COLO829 (cell line): ENCODE results near the gene KCTD1.

ENCODE experiments used
- DNase-seq: peaks from one replicate; pipeline ENCODE4 v3.0.0; 2012; ENCODE audit warnings: low spot score

The KCTD1 gene

DNA sequence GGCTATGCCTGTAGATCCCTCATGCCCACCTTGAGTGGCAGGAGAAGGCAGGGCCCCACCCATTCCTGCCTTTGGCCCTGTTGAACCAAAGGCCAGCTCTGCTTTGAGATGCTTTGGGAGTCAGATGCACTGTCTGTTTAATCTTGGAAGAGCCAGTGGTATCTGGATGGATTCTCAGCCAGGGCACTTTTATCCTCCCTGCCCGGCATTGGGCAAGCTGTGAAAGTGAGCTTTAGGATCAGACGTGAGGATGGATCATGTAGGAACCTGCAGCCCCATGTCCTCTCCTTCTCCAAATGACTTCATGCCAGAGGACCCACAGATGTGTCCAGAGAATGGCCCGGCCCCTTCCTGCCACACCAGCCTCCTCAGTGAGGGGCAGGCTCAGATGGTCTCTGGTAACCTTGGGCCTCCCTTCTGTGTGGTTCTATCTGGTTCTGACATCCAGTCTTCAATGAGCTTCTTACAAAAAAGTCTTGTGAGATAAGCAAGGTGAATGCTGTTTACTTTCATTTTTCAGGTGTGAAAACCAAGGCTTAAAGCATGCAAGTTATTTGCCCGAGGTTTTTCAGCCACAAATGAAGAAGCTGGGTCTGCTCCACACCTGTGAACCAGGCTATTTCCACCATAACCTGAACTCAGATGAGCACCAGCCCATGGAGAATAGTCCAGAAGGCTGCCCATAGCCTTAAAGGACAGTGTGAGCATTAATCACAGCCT is 123.8 kb downstream of the KCTD1 start:
- DNase-seq: no peak

- no peak for DNase-seq
Observed at GRCh38 chr18:26422472-26423162, 125.7 kb downstream of the KCTD1 start.

DNA sequence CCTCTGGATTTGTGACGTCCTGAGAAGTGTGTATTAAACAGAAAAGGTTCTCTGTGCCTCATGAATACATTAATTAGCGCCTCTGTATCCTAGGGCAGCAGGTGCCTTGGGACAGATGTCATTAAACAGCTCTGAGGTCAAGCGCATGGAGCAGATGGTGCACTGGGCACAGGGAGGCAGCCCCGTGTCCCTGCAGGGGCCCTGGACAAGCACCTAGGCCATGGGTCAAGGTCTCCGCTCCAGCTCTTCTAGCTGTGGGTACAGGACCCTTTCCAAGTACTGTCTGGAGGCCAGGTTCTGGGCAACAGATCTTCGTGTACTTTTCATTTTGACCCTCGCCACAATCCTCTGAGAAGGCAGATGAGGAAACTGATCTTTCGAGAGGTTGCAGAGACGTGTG is 126.4 kb downstream of the KCTD1 start:
- DNase-seq: no peak

DNA sequence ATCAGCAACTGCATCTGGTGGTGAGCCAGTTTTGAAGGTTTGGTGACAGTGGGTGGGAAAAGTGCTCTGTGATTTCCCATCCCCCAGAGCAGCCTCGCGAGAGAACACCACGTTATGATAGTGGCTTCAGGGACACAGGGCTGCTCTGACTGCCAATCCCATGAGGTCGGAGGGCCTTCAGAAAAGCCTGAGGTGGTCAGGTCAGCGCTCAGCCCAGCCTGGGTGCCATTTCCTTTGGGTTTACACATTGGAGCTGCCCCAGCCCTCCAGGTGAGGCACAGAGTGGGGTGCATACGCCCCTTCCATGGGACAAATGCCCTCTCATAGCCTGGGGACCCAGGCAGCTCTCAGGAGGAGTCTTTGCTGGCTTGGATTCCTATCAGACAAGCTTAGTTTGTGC is 126.8 kb downstream of the KCTD1 start:
- DNase-seq: no peak

GRCh38 chr18:26419746-26420145 is 128.6 kb downstream of the KCTD1 start:
- DNase-seq: no peak

- DNase-seq: no peak
Observed at GRCh38 chr18:26418225-26418624, 130.1 kb downstream of the KCTD1 start.

GRCh38 chr18:26417190-26417589 is 131.2 kb downstream of the KCTD1 start:
- DNase-seq: no peak

GRCh38 chr18:26416652-26417150 is 131.7 kb downstream of the KCTD1 start:
- DNase-seq: no peak

DNA sequence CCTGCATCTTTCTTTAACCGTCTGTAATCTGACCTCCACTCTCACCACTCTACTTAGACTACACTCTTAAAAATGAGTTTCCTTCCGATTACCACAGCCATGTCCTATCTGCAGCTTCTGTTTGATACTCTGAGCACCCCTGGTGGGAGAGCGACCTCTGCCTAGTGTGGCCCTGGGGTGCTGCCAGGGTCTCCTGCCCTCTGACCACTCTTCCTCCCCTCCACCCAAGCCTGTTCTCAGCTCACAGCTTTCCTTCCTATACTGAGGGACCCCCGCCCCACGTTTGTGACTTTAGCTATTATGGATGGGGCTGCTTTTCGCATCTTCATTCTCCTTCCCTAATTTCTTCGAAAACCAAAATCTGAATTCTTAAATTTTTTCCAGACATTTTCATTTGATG is 132.7 kb downstream of the KCTD1 start:
- DNase-seq: no peak

- no peak for DNase-seq
Observed at GRCh38 chr18:26414901-26415440, 133.4 kb downstream of the KCTD1 start.

- no peak for DNase-seq
Observed at GRCh38 chr18:26409091-26409490, 139.3 kb downstream of the KCTD1 start.

DNA sequence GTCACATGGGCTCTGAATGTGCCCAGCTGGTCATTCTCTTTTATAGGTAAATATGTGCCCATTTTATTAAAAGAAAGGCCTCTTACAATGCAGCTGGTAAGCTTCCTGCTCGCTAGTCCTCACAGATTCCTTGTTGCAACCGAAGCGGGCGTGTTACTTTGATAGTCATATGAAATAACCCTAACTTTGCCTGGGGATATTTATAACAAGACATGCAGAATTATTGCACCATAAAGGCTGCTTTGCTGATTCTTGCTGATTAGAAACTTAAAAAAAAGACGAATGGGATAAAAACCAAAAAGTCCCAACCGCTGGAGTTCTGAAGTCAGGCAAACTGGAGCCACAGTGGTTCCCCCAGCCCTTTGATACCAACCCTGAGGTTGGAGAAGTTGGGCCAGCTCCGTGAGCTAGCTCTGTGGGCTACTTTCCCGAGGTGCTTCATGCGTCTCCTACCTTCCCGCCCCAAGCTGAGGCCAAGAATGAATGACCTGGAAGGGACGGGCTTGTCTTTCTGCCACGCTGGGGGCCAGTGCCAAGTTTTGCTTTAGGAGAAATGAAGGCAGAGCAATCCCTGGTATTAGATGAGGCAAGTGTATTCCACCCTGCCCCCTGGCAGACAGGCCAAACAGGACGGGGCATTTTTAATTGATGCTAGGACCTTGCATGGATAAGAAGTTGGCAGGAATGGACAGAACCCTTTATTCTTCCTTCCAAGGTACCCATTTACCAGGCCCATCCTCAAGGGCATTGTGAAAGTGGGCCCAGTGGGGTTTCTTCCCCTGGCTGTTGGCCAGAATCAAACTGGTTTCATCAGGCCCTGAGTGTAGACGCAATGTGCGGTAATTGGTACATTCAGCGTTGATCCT is 140.4 kb downstream of the KCTD1 start:
- DNase-seq: no peak

DNA sequence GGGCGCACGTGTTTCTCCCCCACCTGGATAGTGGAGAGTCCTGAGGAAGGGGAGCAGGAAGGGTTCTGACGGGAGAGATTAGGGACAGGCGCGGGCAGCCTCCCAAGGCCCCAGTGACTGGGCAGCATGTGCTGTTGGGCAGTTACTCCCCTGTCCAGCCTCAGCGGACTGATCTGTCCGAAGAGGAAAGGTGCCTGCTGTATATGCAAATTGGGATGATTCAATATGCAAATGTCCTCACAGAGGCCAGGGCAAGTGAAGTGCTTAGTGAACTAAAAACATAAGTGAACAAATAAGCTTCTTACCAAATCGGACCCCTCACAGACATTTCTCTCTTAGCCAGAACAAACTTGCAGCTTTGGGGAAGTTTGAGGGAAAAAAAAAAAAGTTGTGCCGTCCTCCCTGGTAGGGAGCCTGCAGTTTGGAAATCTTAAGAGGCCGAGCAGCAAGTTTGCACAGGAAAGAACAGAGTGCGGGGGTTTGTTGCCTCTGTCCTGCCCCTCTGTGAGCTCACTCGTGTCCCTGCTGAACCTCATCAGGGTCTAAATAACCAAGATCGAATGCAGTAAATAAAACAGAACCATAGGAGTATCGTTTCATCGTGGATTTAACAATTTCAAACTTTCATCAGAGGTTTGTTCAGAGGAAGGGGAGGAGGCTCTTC is 141.4 kb downstream of the KCTD1 start:
- DNase-seq: no peak

GRCh38 chr18:26406324-26406723 is 142.0 kb downstream of the KCTD1 start:
- no peak for DNase-seq

GRCh38 chr18:26405190-26405801 is 143.1 kb downstream of the KCTD1 start:
- no peak for DNase-seq
